Measurements from ENCODE around the gene VCL. TPM values are rescaled to one million over a fixed set of nuclear protein-coding genes. Genes with fewer than 3 reads are reported as not detected.

The VCL gene
- total and polyA plus RNA-seq, 2 of the 8 experiments (the other 6 are each of a cell fraction or from before 2014, with no cell fraction given) = 119 to 377 TPM

GRCh38 chr10:74165530-74165901 lies 167.6 kb downstream of the VCL start:
- no peak overlapping the region for H4K8ac ChIP-seq (ENCODE audit: extremely low read depth, insufficient read depth, low read length)
- H3K4ac ChIP-seq (replicated peaks; ENCODE audit: insufficient read length, low read depth, low read length) = no peak overlapping the region
- POLR2A ChIA-PET (ENCODE audit: partially characterized antibody) = interaction anchor here (1.0 to 1.4 kb wide), 2 partner anchors 11 to 14 kb away, joined by 4 read pairs; partner anchors contain the start of gene ADK
- peaks cover 0 to 31% of the 10 kb centered on the region in 2 experiments; a peak in 3 of 4 replicates for H3K79me2 ChIP-seq (ENCODE audit: control insufficient read depth in 1 of 2, insufficient read depth in 2 of 2, low read length in 2 of 2)
- DNase-seq (ENCODE audit: low read depth in 1 of 2, low spot score in 2 of 2) = no peak
- no peaks in the 10 kb centered on the region for H3K23me2 ChIP-seq (ENCODE audit: low read depth, low read length)
- H2AFZ ChIP-seq (ENCODE audit: low read length) = no peak overlapping the region
- H3K14ac ChIP-seq (ENCODE audit: insufficient read length) = no peak overlapping the region
- H3K27ac ChIP-seq (ENCODE audit: low read depth, low read length) = no peak overlapping the region
- H3K56ac ChIP-seq (replicated peaks; ENCODE audit: insufficient read length, low read depth, low read length) = no peak overlapping the region
- TF ChIP-seq USF2 (IDR thresholded peaks at IDR 0.05; ENCODE audit: low read length) (no peak), YY1 (IDR thresholded peaks at IDR 0.05; ENCODE audit: low read depth, low read length) (no peak), ZNF274 (IDR thresholded peaks at IDR 0.05; ENCODE audit: borderline replicate concordance, extremely low read depth, low read length) (no peak), BCL11A (IDR thresholded peaks at IDR 0.05; ENCODE audit: low read depth in 2 of 2, low read length in 2 of 2) (no peak), SIN3A (conservative IDR thresholded peaks at IDR 0.05 in 1 of 2, IDR thresholded peaks at IDR 0.05 in 1 of 2; ENCODE audit: low read depth in 1 of 2, low read length in 2 of 2) (no peak), SIX5 (IDR thresholded peaks at IDR 0.05; ENCODE audit: low read depth, low read length) (no peak)
- H3K27me3 ChIP-seq (replicated peaks in 1 of 4; ENCODE audit: control insufficient read depth in 3 of 4, extremely low read depth in 1 of 4, insufficient read depth in 3 of 4, low read length in 3 of 4) = no peaks in the 10 kb centered on the region
- no peak overlapping the region for H2BK15ac ChIP-seq (ENCODE audit: low read length)
- no peaks in the 10 kb centered on the region for H3K36me3 ChIP-seq (ENCODE audit: control insufficient read depth in 2 of 4, insufficient read depth in 4 of 4, low read length in 3 of 4)
- H3K9me3 ChIP-seq (ENCODE audit: insufficient read depth in 2 of 2, low read depth in 1 of 2, low read length in 1 of 2) = no peaks in the 10 kb centered on the region
- no peak overlapping the region for H4K91ac ChIP-seq (replicated peaks; ENCODE audit: insufficient read length, low read length)
- no peak overlapping the region for H3K23ac ChIP-seq (ENCODE audit: insufficient read length)
- no peak overlapping the region for H3K4me2 ChIP-seq (ENCODE audit: insufficient read depth in 1 of 2, low read depth in 2 of 2, low read length in 2 of 2)
- H2BK5ac ChIP-seq (ENCODE audit: low read depth, low read length) = no peak overlapping the region
- no peak overlapping the region for H2BK120ac ChIP-seq (replicated peaks; ENCODE audit: low read depth, low read length)
- no peak overlapping the region for H2BK12ac ChIP-seq (ENCODE audit: low read depth, low read length)
- peaks cover 2% of the 10 kb centered on the region in 2 experiments for H4K20me1 ChIP-seq (replicated peaks in 1 of 2; ENCODE audit: control insufficient read depth in 1 of 2, insufficient read depth in 2 of 2, low read length in 2 of 2)
- H3K18ac ChIP-seq (ENCODE audit: extremely low read depth, low read length) = no peak overlapping the region
- H2BK20ac ChIP-seq (ENCODE audit: low read length) = no peak overlapping the region
- no peaks in the 10 kb centered on the region; the same call in 1 of the 2 replicates for H3K79me1 ChIP-seq (ENCODE audit: low read depth, low read length)
- no peak overlapping the region for H3K4me3 ChIP-seq (ENCODE audit: extremely low read depth in 1 of 4, insufficient read depth in 2 of 4, low read depth in 3 of 4, low read length in 4 of 4)
- 97% methylated on average over 2 of the region's 2 CpGs; no CpG with 5 or more reads in 1 of the 2 experiments for WGBS, 2 experiments (ENCODE audit: extremely low coverage in 1 of 2, insufficient coverage in 1 of 2, insufficient read length in 1 of 2, insufficient replicate concordance in 2 of 2, low coverage in 1 of 2, low lambda C conversion rate in 2 of 2, missing lambda C conversion rate in 1 of 2)
- no peak overlapping the region for H4K5ac ChIP-seq (ENCODE audit: insufficient read length, low read depth, low read length)
- no peak for FAIRE-seq
- H2AK5ac ChIP-seq (ENCODE audit: low read depth, low read length) = no peak overlapping the region
- H3K9ac ChIP-seq (replicated peaks in 1 of 4; ENCODE audit: extremely low read depth in 1 of 4, low read depth in 3 of 4, low read length in 3 of 4) = no peak overlapping the region
- CTCF ChIA-PET (ENCODE audit: partially characterized antibody) = interaction anchor here (1.0 kb wide), 2 partner anchors 9 to 15 kb away, joined by 3 read pairs; partner anchors contain the start of genes ADK and AP3M1
- H3K4me1 ChIP-seq (replicated peaks in 1 of 4; ENCODE audit: control insufficient read depth in 3 of 4, insufficient read depth in 4 of 4, low read length in 3 of 4) = no peaks in the 10 kb centered on the region; a peak in 1 of 7 replicates

All from H1 (cell line).